ENCODE results near the gene PDPK1.
"Not testable (repeated sequence)": the region's sequence is repeated elsewhere in the genome, so short reads cannot be mapped to it uniquely, and the experiment has no call there.

The PDPK1 gene

GRCh38 chr16:2611877-2612276 is 74.1 kb downstream of the PDPK1 start:
- not testable (repeated sequence) for DNase-seq (ENCODE audit: low read depth)

DNA sequence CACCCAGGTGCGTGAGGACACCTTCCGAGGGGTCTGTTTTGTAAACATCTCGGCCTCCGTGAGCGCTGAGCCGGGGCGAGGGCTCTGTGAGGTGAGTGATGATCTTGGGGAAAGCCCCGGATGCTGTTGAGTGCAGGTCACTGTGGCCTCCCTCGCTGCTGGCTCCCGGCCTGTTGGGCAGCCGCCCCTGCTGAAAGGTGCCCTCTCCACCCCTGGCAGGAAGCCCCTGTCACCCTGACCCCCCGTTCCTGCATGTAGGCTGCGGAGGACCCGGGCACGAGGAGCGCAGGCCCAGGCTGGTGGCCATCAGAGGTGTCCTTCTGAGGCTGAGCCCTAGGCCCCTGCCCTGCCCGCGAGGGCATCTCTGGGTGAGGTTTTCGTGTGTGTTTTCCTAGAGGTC is 75.4 kb downstream of the PDPK1 start:
- not testable (repeated sequence) for DNase-seq (ENCODE audit: low read depth)

- DNase-seq (ENCODE audit: low read depth): no peak
Observed at GRCh38 chr16:2614761-2615191, 77.0 kb downstream of the PDPK1 start.

- DNase-seq (ENCODE audit: low read depth): not testable (repeated sequence)
Observed at GRCh38 chr16:2618964-2619363, 81.1 kb downstream of the PDPK1 start.

DNA sequence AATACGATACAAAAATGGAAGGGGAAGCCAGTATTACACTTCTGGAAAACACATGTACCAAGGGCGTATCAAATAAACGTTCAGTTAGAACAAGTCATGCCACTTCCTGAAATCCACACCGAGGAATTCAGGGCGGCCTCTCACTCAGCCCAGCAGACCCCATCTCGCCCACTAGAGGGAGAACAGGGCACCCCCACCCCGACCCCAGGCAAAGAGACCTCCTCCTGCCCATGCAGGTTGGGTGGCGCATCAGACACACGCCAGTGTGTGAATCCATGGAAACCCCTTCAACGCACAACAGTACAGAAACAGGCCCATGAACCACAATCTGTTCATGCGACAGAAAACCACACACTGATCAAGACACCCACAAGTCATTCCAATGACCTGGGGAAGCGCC is 81.8 kb downstream of the PDPK1 start:
- not testable (repeated sequence) for DNase-seq (ENCODE audit: low read depth)

DNA sequence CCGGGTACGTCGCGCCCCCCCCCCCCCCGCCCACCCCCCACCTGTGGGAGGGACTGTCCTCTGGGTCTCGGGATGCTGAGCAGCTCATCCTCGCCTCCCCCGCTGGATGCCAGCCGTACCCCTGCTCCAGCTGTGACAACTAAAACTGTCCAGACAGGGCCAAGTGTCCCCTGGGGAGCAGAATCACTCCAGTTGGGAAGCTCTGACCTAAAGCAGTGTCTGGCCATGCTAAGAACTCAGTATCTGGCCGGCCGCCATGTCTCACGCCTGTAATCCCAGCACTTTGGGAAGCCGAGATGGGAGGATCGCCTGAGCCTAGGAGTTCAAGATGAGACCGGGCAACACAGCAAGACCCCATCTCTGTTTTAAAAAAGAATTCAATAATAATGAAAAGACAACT is 83.0 kb downstream of the PDPK1 start:
- not testable (repeated sequence) for DNase-seq (ENCODE audit: low read depth)

DNA sequence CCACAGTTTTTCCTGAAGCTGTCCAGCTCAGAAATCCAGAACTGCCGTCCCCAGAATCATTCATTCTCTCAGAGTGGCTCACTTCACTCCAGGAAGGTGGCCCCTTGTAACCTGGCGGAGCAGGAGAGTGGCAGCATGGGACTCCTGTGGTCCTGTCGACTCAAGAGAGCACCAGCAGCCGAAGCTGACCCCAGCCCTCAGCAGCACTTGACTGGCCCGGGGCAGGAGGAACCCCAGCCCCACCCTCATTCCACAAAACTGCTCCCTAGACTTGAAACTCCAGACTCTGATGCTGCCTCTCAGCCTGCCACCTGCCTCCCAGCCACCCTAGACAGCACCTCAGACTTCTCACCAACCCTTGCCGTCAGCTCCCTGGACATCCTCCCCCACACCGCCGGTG is 83.6 kb downstream of the PDPK1 start:
- DNase-seq (ENCODE audit: low read depth): not testable (repeated sequence)

DNA sequence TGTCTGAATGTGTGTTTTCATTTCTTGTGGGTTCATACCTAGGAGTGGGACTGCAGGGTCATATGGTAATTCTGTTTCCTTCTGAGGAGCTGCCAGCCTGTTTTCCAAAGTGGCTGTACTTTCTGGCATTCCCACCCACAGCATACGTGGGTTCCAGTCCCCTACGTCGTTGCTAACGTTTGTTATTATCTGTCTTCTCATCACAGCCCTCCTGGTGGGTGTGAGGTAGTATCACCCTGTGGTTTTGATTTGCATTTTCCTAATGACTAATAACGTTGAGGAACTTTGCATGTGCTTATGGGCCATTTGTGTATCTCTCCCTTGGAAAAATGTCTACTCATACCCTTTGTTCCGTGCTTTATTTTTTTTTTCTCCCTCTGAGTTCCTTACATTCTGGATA is 89.3 kb downstream of the PDPK1 start:
- not testable (repeated sequence) for DNase-seq (ENCODE audit: low read depth)

DNA sequence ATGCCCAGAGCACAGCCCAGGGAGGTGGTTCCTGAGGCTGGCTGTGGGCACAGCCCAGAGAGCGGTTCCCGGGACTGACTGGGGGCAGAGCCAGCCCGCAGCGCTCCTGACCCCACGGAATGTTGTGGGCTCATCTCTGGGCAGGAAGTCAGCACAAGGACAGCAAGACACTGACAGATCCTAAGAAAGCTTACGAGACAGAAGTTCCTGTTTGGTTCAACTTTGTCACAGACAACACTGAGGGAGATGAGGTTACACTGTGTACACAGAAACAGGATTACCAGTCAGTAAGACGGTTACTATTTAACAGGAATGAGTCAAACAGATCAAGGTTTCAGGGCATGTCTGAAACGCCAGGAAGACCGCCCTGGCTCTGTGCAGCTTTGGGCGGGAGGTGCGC is 93.4 kb downstream of the PDPK1 start:
- DNase-seq (ENCODE audit: low read depth): not testable (repeated sequence)

DNA sequence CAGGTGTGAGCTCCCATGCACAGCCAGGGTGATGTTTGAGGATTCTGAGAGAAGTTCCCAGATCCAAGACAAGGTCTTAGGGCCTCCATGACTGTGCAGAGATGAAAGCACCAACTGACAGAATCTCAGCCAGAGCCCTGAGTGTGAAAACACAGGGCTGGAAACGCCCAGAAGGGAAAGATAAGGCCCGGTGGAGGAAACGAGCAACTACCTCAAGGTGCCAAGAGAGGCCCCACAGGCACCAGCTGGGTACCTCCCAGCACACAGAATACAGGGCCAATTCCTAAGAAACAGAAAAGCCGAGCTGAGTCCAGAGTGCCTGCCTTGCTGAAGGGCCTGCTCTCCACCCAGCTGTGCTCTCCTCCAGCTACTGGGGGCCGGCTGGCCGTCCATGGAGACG is 94.5 kb downstream of the PDPK1 start:
- DNase-seq (ENCODE audit: low read depth): not testable (repeated sequence)

DNA sequence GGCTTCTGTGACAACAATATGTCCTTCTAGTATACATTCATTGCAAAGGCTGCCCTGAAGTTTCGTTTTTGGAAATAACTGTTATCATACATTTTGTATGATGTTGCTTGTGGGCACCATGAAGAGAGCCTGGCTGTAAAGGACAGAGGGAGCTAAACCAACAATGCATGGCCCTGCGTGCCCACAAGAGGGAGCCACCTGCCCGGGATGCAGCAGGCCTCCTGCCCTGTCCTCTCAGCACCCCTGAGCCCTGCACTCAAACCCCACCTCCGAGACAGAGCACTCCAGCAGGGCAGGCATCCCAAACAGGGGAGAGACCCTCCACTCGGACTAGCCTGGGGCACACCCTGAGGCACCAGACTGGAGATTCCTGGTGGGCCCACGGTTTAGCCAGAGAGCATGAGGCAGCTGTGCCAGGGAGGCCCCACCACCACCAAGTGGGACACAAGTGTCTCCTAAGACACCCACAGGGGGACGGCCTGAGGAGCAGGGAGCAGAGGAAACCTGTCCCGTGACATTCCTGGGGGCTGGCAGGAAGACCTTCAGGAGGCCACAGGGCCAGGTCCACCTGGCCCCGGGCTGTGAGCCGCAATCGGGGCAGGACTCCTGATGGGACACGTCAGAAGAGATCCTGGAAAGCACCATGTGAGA is 101.4 kb downstream of the PDPK1 start:
- not testable (repeated sequence) for DNase-seq (ENCODE audit: low read depth)

DNA sequence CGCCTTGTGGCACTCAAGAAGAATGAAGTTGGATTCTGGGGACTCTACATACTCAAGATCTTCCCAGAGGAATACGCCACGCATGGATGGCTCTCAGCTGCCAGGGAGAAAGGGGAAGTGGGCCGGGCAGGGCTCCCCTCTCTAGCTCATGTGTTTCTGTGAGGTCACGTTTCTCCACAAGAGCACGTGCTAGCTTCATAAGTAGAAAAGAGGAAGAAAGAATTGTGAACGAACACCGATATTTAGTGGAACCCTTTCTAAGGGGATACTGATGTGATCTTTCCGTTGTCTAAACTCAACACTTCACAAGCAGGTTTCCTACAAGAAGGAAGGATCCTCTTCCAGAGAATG is 101.9 kb downstream of the PDPK1 start:
- not testable (repeated sequence) for DNase-seq (ENCODE audit: low read depth)

DNA sequence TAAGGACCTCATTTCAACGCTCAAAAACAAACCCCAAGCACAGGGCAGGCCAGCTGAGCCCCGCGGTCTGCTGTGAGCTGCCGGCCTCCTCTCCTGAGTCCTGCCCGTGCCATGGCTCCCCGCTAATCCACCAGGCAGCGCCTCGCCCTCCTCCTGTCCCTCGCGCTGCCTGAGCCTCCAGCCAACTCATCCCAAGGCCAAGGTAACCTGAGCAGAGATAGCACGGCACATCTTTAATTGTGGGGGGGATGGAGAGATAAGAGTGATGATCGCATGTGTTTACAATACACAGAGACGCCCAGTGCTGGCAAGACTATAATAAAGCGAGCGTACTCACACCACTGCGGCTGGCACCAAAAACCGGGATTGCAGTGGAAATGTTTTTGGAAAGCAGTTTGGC is 104.7 kb downstream of the PDPK1 start:
- not testable (repeated sequence) for DNase-seq (ENCODE audit: low read depth)

DNA sequence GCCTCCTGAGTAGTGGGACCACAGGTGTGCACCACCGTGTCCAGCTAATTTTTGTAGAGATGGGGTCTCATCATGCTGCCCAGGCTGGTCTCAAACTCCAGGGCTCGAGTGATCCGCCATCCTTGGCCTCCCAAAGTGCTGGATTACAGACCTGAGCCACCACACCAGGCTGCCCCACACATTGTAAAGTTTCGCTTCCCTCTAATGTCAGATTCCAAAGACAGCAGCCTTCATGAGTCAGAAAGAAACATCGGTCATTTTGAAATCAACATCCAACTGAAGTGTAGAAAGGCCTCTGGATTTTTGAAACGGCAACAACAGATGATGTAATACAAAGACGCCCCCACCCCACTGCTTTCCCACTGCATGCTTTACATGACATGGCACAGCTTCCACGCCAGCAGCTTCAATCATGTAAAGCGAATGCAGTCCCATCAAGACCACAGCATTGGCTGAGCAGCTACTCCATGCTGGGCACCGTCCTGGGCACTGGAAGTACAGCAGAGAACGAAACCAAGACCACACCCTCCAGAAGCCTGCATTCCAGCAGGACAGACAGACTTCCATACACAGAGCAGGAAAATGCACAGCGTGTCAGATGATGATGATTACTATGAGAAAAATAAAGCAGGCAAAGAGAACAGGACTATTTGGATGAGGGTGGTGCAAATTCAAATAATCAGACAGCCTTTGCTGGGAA is 107.1 kb downstream of the PDPK1 start:
- not testable (repeated sequence) for DNase-seq (ENCODE audit: low read depth)

DNA sequence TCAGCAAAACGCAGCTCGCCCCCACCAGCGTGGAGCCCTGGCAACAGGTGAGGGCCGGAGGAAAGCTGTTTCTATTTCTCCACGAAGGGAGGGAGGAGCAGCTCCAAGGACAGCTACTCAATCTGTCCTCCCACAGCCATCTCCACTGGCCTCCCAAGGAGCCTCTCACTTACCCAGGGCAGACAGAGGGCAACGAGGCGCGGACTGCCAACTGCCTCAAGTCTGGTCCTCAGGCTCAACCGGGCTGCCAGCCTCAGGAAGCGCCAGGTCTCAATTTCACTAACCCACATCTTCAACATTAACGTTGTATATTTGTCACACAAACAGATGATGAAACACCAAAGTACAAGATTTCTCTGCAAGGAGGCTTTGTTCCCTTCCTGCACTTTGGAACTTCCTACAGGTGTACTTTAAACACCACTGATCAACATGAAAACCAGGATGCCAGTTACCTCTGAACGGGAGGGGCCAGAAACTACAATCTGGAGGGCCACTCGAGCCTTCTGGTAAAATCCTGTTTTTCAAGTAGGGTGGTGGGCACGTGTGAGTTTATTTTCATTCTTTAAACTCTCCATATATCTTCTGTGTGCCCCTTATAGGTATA is 113.5 kb downstream of the PDPK1 start:
- not testable (repeated sequence) for DNase-seq (ENCODE audit: low read depth)

Measured in non-pigmented ciliary epithelial cell (primary cell).